ENCODE data around the gene PURA.

Gene PURA

GRCh38 chr5:140126315-140127012, 12.6 kb downstream of the PURA start:
- no peak for TF ChIP-seq CTCF (IDR thresholded peaks at IDR 0.05; ENCODE audit: insufficient read depth, missing control alignments)
- FAIRE-seq (no peak), DNase-seq (ENCODE audit: insufficient read length, low spot score) (no peak)

GRCh38 chr5:140128376-140128775, 14.5 kb downstream of the PURA start:
- TF ChIP-seq CTCF (IDR thresholded peaks at IDR 0.05; ENCODE audit: insufficient read depth, missing control alignments) = no peak
- FAIRE-seq (no peak), DNase-seq (ENCODE audit: insufficient read length, low spot score) (no peak)

- no peak for TF ChIP-seq CTCF (IDR thresholded peaks at IDR 0.05; ENCODE audit: insufficient read depth, missing control alignments)
- no peak for DNase-seq (ENCODE audit: insufficient read length, low spot score)
- FAIRE-seq = no peak
Measured at GRCh38 chr5:140130949-140131733, 17.2 kb downstream of the PURA start.

- DNase-seq (ENCODE audit: insufficient read length, low spot score) (no peak), FAIRE-seq (no peak)
- no peak for TF ChIP-seq CTCF (IDR thresholded peaks at IDR 0.05; ENCODE audit: insufficient read depth, missing control alignments)
Measured at GRCh38 chr5:140131967-140132409, 18.1 kb downstream of the PURA start.

GRCh38 chr5:140133514-140134167, 19.7 kb downstream of the PURA start:
- DNase-seq (ENCODE audit: insufficient read length, low spot score) (no peak), FAIRE-seq (no peak)
- TF ChIP-seq CTCF (IDR thresholded peaks at IDR 0.05; ENCODE audit: insufficient read depth, missing control alignments) = no peak

GRCh38 chr5:140134277-140134935, 20.5 kb downstream of the PURA start:
- FAIRE-seq (no peak), DNase-seq (ENCODE audit: insufficient read length, low spot score) (no peak)
- no peak for TF ChIP-seq CTCF (IDR thresholded peaks at IDR 0.05; ENCODE audit: insufficient read depth, missing control alignments)

Measured in D721Med (cell line).